H9 (cell line): Measurements from ENCODE around the gene L3MBTL4. TPM values are rescaled to one million over a fixed set of nuclear protein-coding genes. Genes with fewer than 3 reads are reported as not detected.

Experiments
- DNase-seq: peaks from one replicate; pipeline ENCODE4 v3.0.0-alpha.2; 2017
- H2AFZ ChIP-seq: one replicate; pipeline ENCODE4 v1.6.1; 2013; ENCODE audit warnings: mild to moderate bottlenecking, low read length, control low read depth, moderate library complexity
- H2AK5ac ChIP-seq: 2 replicates; pipeline ENCODE4 v1.6.1; 2013; ENCODE audit warnings: low read length, control low read depth, mixed read lengths; ENCODE audit not compliant: insufficient read length
- H2BK120ac ChIP-seq: one replicate; pipeline ENCODE4 v1.6.1; 2013; ENCODE audit warnings: low read depth, mild to moderate bottlenecking, low read length, control low read depth, inconsistent platforms; ENCODE audit not compliant: poor library complexity, severe bottlenecking
- H2BK12ac ChIP-seq: 2 replicates; pipeline ENCODE4 v1.6.1; 2013; ENCODE audit warnings: low read length, control low read depth, mixed read lengths, low read depth; ENCODE audit not compliant: insufficient read length
- H2BK15ac ChIP-seq: 2 replicates; pipeline ENCODE4 v1.6.1; 2013; ENCODE audit warnings: low read depth, low read length, control low read depth
- H2BK20ac ChIP-seq: one replicate; pipeline ENCODE4 v1.6.1; 2013; ENCODE audit warnings: low read depth, mild to moderate bottlenecking, low read length, control low read depth, inconsistent platforms; ENCODE audit not compliant: poor library complexity, severe bottlenecking
- H2BK5ac ChIP-seq: 2 replicates; pipeline ENCODE4 v1.6.1; 2013; ENCODE audit warnings: low read length, control low read depth, mixed read lengths; ENCODE audit not compliant: insufficient read length
- H3K14ac ChIP-seq: 2 replicates; pipeline ENCODE4 v1.6.1; 2013; ENCODE audit warnings: low read length, control low read depth; ENCODE audit not compliant: insufficient read depth
- H3K18ac ChIP-seq: 2 replicates; pipeline ENCODE4 v1.6.1; 2013; ENCODE audit warnings: low read depth, mild to moderate bottlenecking, mixed read lengths, low read length, control low read depth; ENCODE audit not compliant: insufficient read length
- H3K23ac ChIP-seq: 2 replicates; pipeline ENCODE4 v1.6.1; 2013; ENCODE audit warnings: low read length, control low read depth, mixed read lengths, low read depth; ENCODE audit not compliant: insufficient read length
- H3K23me2 ChIP-seq: 2 replicates; pipeline ENCODE4 v1.6.1; 2013; ENCODE audit warnings: low read depth, mild to moderate bottlenecking, mixed read lengths, low read length, control low read depth; ENCODE audit not compliant: insufficient read length, poor library complexity, severe bottlenecking
- H3K27ac ChIP-seq: 2 replicates; pipeline ENCODE4 v1.5.1; 2013; ENCODE audit warnings: low read length, control low read depth, mixed read lengths, low read depth; ENCODE audit not compliant: insufficient read length
- H3K27me3 ChIP-seq: 2 replicates; pipeline ENCODE4 v1.6.1; 2013; ENCODE audit warnings: low read length, control low read depth, inconsistent platforms; ENCODE audit not compliant: insufficient read depth
- H3K4ac ChIP-seq: 2 replicates; pipeline ENCODE4 v1.6.1; 2013; ENCODE audit warnings: low read depth, mild to moderate bottlenecking, control low read depth, inconsistent platforms, low read length, moderate library complexity
- H3K4me1 ChIP-seq: 2 replicates; pipeline ENCODE4 v1.6.1; 2013; ENCODE audit warnings: low read length, control low read depth, inconsistent platforms; ENCODE audit not compliant: insufficient read depth
- H3K4me2 ChIP-seq: 2 replicates; pipeline ENCODE4 v1.6.1; 2013; ENCODE audit warnings: low read length, control low read depth, mixed read lengths; ENCODE audit not compliant: insufficient read length, insufficient read depth
- H3K56ac ChIP-seq: 2 replicates; pipeline ENCODE4 v1.6.1; 2013; ENCODE audit warnings: low read depth, mild to moderate bottlenecking, mixed read lengths, low read length, control low read depth; ENCODE audit not compliant: insufficient read length
- H3K79me1 ChIP-seq: 2 replicates; pipeline ENCODE4 v1.6.1; 2013; ENCODE audit warnings: low read depth, mild to moderate bottlenecking, moderate library complexity, low read length, control low read depth, inconsistent platforms; ENCODE audit not compliant: insufficient read depth, poor library complexity, severe bottlenecking
- H3K79me2 ChIP-seq: 2 replicates; pipeline ENCODE4 v1.6.1; 2013; ENCODE audit warnings: low read length, control low read depth, inconsistent platforms; ENCODE audit not compliant: insufficient read depth
- H3K9ac ChIP-seq: 2 replicates; pipeline ENCODE4 v1.6.1; 2013; ENCODE audit warnings: low read length, control low read depth, mixed read lengths; ENCODE audit not compliant: insufficient read length; ENCODE audit errors: extremely low read depth
- H3K9me3 ChIP-seq: one replicate; pipeline ENCODE4 v1.6.1; 2013; ENCODE audit warnings: low read depth, low read length, inconsistent platforms; ENCODE audit not compliant: control insufficient read depth
- H3T11ph ChIP-seq: one replicate; pipeline ENCODE4 v1.6.1; 2013; ENCODE audit warnings: mild to moderate bottlenecking, low read length, control low read depth, inconsistent platforms
- H4K20me1 ChIP-seq: one replicate; pipeline ENCODE4 v1.6.1; 2013; ENCODE audit not compliant: control insufficient read depth, insufficient read length, insufficient read depth
- H4K5ac ChIP-seq: 2 replicates; pipeline ENCODE4 v1.6.1; 2013; ENCODE audit warnings: low read depth, mild to moderate bottlenecking, mixed read lengths, low read length, control low read depth; ENCODE audit not compliant: insufficient read length
- H4K8ac ChIP-seq: replicated peaks from 2 replicates; pipeline ENCODE4 v1.6.1; 2013; ENCODE audit warnings: low read length, control low read depth, mixed read lengths, low read depth; ENCODE audit not compliant: insufficient read length
- H4K91ac ChIP-seq: 2 replicates; pipeline ENCODE4 v1.6.1; 2013; ENCODE audit warnings: low read depth, mild to moderate bottlenecking, moderate library complexity, mixed read lengths, low read length, control low read depth; ENCODE audit not compliant: insufficient read length
- H3K27ac Mint-ChIP-seq, 3 experiments: 2 replicates in 2 of 3; 3 replicates in 1 of 3; pipeline ENCODE4 v1.8.0; 2020 to 2021; ENCODE audit warnings: mixed read lengths in 3 of 3, mild to moderate bottlenecking in 1 of 3, moderate library complexity in 1 of 3
- H3K27me3 Mint-ChIP-seq: 2 replicates; pipeline ENCODE4 v1.8.0; 2021; ENCODE audit warnings: low read depth, mild to moderate bottlenecking, moderate library complexity, mixed read lengths
- H3K36me3 Mint-ChIP-seq, 3 experiments: 2 replicates in 2 of 3; 3 replicates in 1 of 3; pipeline ENCODE4 v1.8.0; 2020 to 2021; ENCODE audit warnings: low read depth in 3 of 3, mixed read lengths in 3 of 3; ENCODE audit not compliant: insufficient read depth in 1 of 3
- H3K4me1 Mint-ChIP-seq, 2 experiments: 2 replicates each; pipeline ENCODE4 v1.8.0; 2020; ENCODE audit warnings: mixed read lengths in 2 of 2
- H3K4me3 Mint-ChIP-seq, 2 experiments: 2 replicates in 1 of 2; 3 replicates in 1 of 2; pipeline ENCODE4 v1.8.0; 2020 to 2021; ENCODE audit warnings: mild to moderate bottlenecking in 2 of 2, mixed read lengths in 2 of 2, moderate library complexity in 1 of 2
- H3K9me3 Mint-ChIP-seq, 2 experiments: 2 replicates in 1 of 2; 3 replicates in 1 of 2; pipeline ENCODE4 v1.8.0; 2020; ENCODE audit warnings: mild to moderate bottlenecking in 2 of 2, mixed read lengths in 2 of 2, moderate library complexity in 1 of 2
- WGBS: extraction: QIAGEN DNeasy Blood & Tissue Kit; methylation state at CpG from one replicate; pipeline ENCODE4 v1.1.7; 2013; ENCODE audit warnings: missing lambda C conversion rate, low lambda C conversion rate, mixed read lengths; ENCODE audit not compliant: insufficient read length; ENCODE audit errors: extremely low coverage; 5-methylcytosine and 5-hydroxymethylcytosine counted together
- total RNA-seq: library from RNA; stranded (reverse); gene quantifications from 2 replicates; pipeline ENCODE4 v1.2.1, GENCODE V29; 2021
- TF ChIP-seq, protein P1 (sequence below): fragments of 200-600 bp; sonication (generic); conservative IDR thresholded peaks from 3 replicates; pipeline ENCODE4 v1.8.0; 2021; ENCODE audit warnings: antibody characterized with exemption, mild to moderate bottlenecking

Gene L3MBTL4
- total RNA-seq, 1 experiment from 2014 or later = 1.9 TPM

DNA sequence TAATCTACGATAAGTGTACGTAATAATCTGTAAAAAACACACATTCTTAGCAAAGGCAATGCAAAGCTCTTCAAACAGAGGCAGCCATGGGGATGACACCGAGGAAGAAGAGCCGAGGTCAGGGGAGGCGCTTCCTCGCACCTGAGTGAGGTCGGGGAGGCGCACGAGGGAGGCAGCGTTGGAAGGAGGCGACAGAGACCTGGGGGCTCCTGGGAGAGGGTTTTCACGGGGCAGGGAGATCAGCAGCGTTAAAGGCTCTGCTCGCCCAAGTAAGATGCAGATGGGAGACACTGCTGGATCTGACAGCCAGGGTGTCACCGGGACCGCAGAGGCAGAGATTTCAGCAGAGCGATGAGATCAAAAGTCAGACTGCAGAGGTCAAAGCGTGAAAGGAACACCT, 143.1 kb downstream of the L3MBTL4 start:
- Histone ChIP-seq H3K4me2 (peak overlapping the region; percentile 38), H4K20me1 (no peaks in the 10 kb centered on the region), H3K27me3 (no peaks in the 10 kb centered on the region), H2BK15ac (no peak overlapping the region), H3K18ac (no peak overlapping the region), H3K14ac (no peak overlapping the region; the same call in 1 of the 2 replicates), H3T11ph (no peak overlapping the region), H3K27ac (no peak overlapping the region), H2AK5ac (no peak overlapping the region), H3K4ac (no peak overlapping the region), H4K8ac (no peak overlapping the region), H2BK12ac (no peak overlapping the region), H3K79me2 (no peaks in the 10 kb centered on the region), H2AFZ (no peak overlapping the region), H4K91ac (no peak overlapping the region), H2BK20ac (no peak overlapping the region), H3K9ac (no peak overlapping the region), H3K9me3 (no peaks in the 10 kb centered on the region), H3K79me1 (no peaks in the 10 kb centered on the region), H4K5ac (no peak overlapping the region), H3K23me2 (no peaks in the 10 kb centered on the region), H2BK120ac (no peak overlapping the region), H2BK5ac (no peak overlapping the region), H3K56ac (no peak overlapping the region), H3K23ac (no peak overlapping the region), H3K4me1 (no peaks in the 10 kb centered on the region)
- Mint-ChIP-seq H3K27ac (no peak overlapping the region; a peak in 1 of 7 replicates), H3K4me3 (peak overlapping the region; percentile 43 to 54; a peak in 4 of 5 replicates), H3K4me1 (peaks cover 12 to 14% of the 10 kb centered on the region in 2 experiments), H3K36me3 (no peaks in the 10 kb centered on the region), H3K9me3 (no peaks in the 10 kb centered on the region), H3K27me3 (peaks cover 18% of the 10 kb centered on the region)
- no CpG with 5 or more reads among the region's 18 CpGs for WGBS
- TF ChIP-seq, protein P1, sequence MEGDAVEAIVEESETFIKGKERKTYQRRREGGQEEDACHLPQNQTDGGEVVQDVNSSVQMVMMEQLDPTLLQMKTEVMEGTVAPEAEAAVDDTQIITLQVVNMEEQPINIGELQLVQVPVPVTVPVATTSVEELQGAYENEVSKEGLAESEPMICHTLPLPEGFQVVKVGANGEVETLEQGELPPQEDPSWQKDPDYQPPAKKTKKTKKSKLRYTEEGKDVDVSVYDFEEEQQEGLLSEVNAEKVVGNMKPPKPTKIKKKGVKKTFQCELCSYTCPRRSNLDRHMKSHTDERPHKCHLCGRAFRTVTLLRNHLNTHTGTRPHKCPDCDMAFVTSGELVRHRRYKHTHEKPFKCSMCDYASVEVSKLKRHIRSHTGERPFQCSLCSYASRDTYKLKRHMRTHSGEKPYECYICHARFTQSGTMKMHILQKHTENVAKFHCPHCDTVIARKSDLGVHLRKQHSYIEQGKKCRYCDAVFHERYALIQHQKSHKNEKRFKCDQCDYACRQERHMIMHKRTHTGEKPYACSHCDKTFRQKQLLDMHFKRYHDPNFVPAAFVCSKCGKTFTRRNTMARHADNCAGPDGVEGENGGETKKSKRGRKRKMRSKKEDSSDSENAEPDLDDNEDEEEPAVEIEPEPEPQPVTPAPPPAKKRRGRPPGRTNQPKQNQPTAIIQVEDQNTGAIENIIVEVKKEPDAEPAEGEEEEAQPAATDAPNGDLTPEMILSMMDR = no peak
- peak; percentile 31 for DNase-seq
